Measurements from ENCODE around the gene CWF19L2.
"Not testable (repeated sequence)": the region's sequence is repeated elsewhere in the genome, so short reads cannot be mapped to it uniquely, and the experiment has no call there.

The CWF19L2 gene

GRCh38 chr11:107457558-107458271, at the start of gene CWF19L2:
TSS of gene CWF19L2 (minus strand) at chr11:107457825. CDS start at chr11:107457816, 9 bp downstream.
- peak within 1 kb of the TSS; percentile 85 to 100 (median 97) for H3K4me3 ChIP-seq (ENCODE audit: low read depth in 1 of 5, low read length in 5 of 5)
- peaks cover 0 to 16% (median 15%) of the 10 kb centered on the region in 5 donors for H3K36me3 ChIP-seq (ENCODE audit: control insufficient read depth in 5 of 5, insufficient read depth in 5 of 5, low read length in 5 of 5)
- H3K9ac ChIP-seq (ENCODE audit: low read length in 5 of 5) = peak within 1 kb of the TSS; percentile 86 to 100 (median 96)
- no peaks in the 10 kb centered on the region for H3K9me3 ChIP-seq (ENCODE audit: control insufficient read depth in 5 of 5, low read length in 5 of 5)
- H3K27me3 ChIP-seq (ENCODE audit: control insufficient read depth in 5 of 5, insufficient read depth in 4 of 5, low read length in 5 of 5) = no peaks in the 10 kb centered on the region
- peak within 1 kb of the TSS; percentile 84 for H3K27ac ChIP-seq (ENCODE audit: low read depth, low read length)
- H3K4me1 ChIP-seq (ENCODE audit: control insufficient read depth in 5 of 5, insufficient read depth in 5 of 5, low read length in 5 of 5) = peaks cover 4 to 16% (median 13%) of the 10 kb centered on the region in 5 donors

- Histone ChIP-seq H3K4me1 (ENCODE audit: control insufficient read depth in 5 of 5, insufficient read depth in 5 of 5, low read length in 5 of 5) (no peaks in the 10 kb centered on the region), H3K4me3 (ENCODE audit: low read depth in 1 of 5, low read length in 5 of 5) (no peak overlapping the region), H3K36me3 (ENCODE audit: control insufficient read depth in 5 of 5, insufficient read depth in 5 of 5, low read length in 5 of 5) (peaks cover 28 to 42% (median 35%) of the 10 kb centered on the region in 5 donors), H3K9me3 (ENCODE audit: control insufficient read depth in 5 of 5, low read length in 5 of 5) (peaks cover 0 to 4% (median 0%) of the 10 kb centered on the region in 5 donors), H3K9ac (ENCODE audit: low read length in 5 of 5) (no peak overlapping the region), H3K27me3 (ENCODE audit: control insufficient read depth in 5 of 5, insufficient read depth in 4 of 5, low read length in 5 of 5) (no peaks in the 10 kb centered on the region), H3K27ac (ENCODE audit: low read depth, low read length) (no peak overlapping the region)
Measured at GRCh38 chr11:107505647-107506225, 48.1 kb upstream of the CWF19L2 start.

- H3K9me3 ChIP-seq (ENCODE audit: control insufficient read depth in 5 of 5, low read length in 5 of 5) = peaks cover 0 to 4% (median 0%) of the 10 kb centered on the region in 5 donors
- no peak overlapping the region for H3K9ac ChIP-seq (ENCODE audit: low read length in 5 of 5)
- H3K27ac ChIP-seq (ENCODE audit: low read depth, low read length) = no peak overlapping the region
- H3K27me3 ChIP-seq (ENCODE audit: control insufficient read depth in 5 of 5, insufficient read depth in 4 of 5, low read length in 5 of 5) = no peaks in the 10 kb centered on the region
- H3K4me3 ChIP-seq (ENCODE audit: low read depth in 1 of 5, low read length in 5 of 5) = no peak overlapping the region
- peaks cover 28 to 38% (median 35%) of the 10 kb centered on the region in 5 donors for H3K36me3 ChIP-seq (ENCODE audit: control insufficient read depth in 5 of 5, insufficient read depth in 5 of 5, low read length in 5 of 5)
- no peaks in the 10 kb centered on the region for H3K4me1 ChIP-seq (ENCODE audit: control insufficient read depth in 5 of 5, insufficient read depth in 5 of 5, low read length in 5 of 5)
Measured at GRCh38 chr11:107504981-107505380, 47.4 kb upstream of the CWF19L2 start.

DNA sequence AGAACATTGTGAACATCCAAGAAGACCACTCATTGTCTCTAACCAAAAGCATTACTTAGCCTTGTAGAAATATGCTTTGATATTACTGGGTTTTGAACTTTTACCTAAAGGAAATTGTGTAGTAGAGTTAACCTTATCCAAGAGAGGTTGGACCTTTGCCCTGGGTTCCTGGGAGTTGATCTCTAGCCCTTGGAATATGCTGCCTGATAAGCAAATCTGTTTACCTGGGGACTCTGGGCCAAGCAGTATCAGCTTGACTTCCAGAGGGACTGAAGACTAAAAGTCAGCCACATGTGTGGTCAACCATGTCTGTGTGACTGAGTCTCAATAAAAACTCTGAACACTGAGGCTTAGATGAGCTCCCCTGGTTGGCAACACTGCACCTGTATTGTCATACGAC, 44.1 kb upstream of the CWF19L2 start:
- Histone ChIP-seq H3K36me3 (ENCODE audit: control insufficient read depth in 5 of 5, insufficient read depth in 5 of 5, low read length in 5 of 5) (peaks cover 22 to 32% (median 28%) of the 10 kb centered on the region in 5 donors), H3K4me1 (ENCODE audit: control insufficient read depth in 5 of 5, insufficient read depth in 5 of 5, low read length in 5 of 5) (no peaks in the 10 kb centered on the region), H3K27me3 (ENCODE audit: control insufficient read depth in 5 of 5, insufficient read depth in 4 of 5, low read length in 5 of 5) (no peaks in the 10 kb centered on the region), H3K9ac (ENCODE audit: low read length in 5 of 5) (no peak overlapping the region), H3K9me3 (ENCODE audit: control insufficient read depth in 5 of 5, low read length in 5 of 5) (peaks cover 0 to 4% (median 0%) of the 10 kb centered on the region in 5 donors), H3K27ac (ENCODE audit: low read depth, low read length) (no peak overlapping the region), H3K4me3 (ENCODE audit: low read depth in 1 of 5, low read length in 5 of 5) (no peak overlapping the region)

- H3K4me1 ChIP-seq (ENCODE audit: control insufficient read depth in 5 of 5, insufficient read depth in 5 of 5, low read length in 5 of 5); H3K27me3 ChIP-seq (ENCODE audit: control insufficient read depth in 5 of 5, insufficient read depth in 4 of 5, low read length in 5 of 5); H3K9me3 ChIP-seq (ENCODE audit: control insufficient read depth in 5 of 5, low read length in 5 of 5); H3K9ac ChIP-seq (ENCODE audit: low read length in 5 of 5); H3K4me3 ChIP-seq (ENCODE audit: low read depth in 1 of 5, low read length in 5 of 5); H3K27ac ChIP-seq (ENCODE audit: low read depth, low read length): not testable (repeated sequence)
- H3K36me3 ChIP-seq (ENCODE audit: control insufficient read depth in 5 of 5, insufficient read depth in 5 of 5, low read length in 5 of 5) = peaks cover 7 to 11% (median 8%) of the 10 kb centered on the region in 5 donors
Measured at GRCh38 chr11:107497371-107497770, 39.7 kb upstream of the CWF19L2 start.

DNA sequence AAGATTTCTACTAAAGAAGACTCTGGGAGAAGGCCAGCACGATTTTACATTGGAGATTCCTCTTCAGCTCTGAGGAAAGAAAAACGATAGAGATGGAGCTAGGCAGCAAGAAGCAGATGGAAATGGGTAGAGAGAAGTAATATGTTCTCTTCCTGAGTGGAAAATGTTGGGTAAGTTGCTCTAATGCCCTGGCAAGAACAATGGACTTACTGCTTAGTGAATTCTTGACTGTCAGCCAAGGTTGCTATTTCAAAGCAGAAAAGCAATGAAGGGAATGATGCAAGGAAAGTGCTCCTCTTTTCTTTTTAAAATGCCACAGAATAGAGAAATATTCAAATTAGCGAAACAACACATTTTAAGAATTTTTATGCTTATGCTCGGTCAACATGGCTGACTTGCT, 38.4 kb upstream of the CWF19L2 start:
- Histone ChIP-seq H3K4me1 (ENCODE audit: control insufficient read depth in 5 of 5, insufficient read depth in 5 of 5, low read length in 5 of 5) (no peaks in the 10 kb centered on the region), H3K4me3 (ENCODE audit: low read depth in 1 of 5, low read length in 5 of 5) (no peak overlapping the region), H3K9ac (ENCODE audit: low read length in 5 of 5) (no peak overlapping the region), H3K9me3 (ENCODE audit: control insufficient read depth in 5 of 5, low read length in 5 of 5) (no peaks in the 10 kb centered on the region), H3K27ac (ENCODE audit: low read depth, low read length) (no peak overlapping the region), H3K36me3 (ENCODE audit: control insufficient read depth in 5 of 5, insufficient read depth in 5 of 5, low read length in 5 of 5) (peaks cover 0 to 3% (median 0%) of the 10 kb centered on the region in 5 donors), H3K27me3 (ENCODE audit: control insufficient read depth in 5 of 5, insufficient read depth in 4 of 5, low read length in 5 of 5) (no peaks in the 10 kb centered on the region)

GRCh38 chr11:107494055-107494454, 36.4 kb upstream of the CWF19L2 start:
- H3K36me3 ChIP-seq (ENCODE audit: control insufficient read depth in 5 of 5, insufficient read depth in 5 of 5, low read length in 5 of 5) = peaks cover 0 to under 1% (median 0%) of the 10 kb centered on the region in 5 donors
- H3K4me1 ChIP-seq (ENCODE audit: control insufficient read depth in 5 of 5, insufficient read depth in 5 of 5, low read length in 5 of 5) = no peaks in the 10 kb centered on the region
- no peak overlapping the region for H3K27ac ChIP-seq (ENCODE audit: low read depth, low read length)
- no peak overlapping the region for H3K9ac ChIP-seq (ENCODE audit: low read length in 5 of 5)
- no peaks in the 10 kb centered on the region for H3K27me3 ChIP-seq (ENCODE audit: control insufficient read depth in 5 of 5, insufficient read depth in 4 of 5, low read length in 5 of 5)
- no peaks in the 10 kb centered on the region for H3K9me3 ChIP-seq (ENCODE audit: control insufficient read depth in 5 of 5, low read length in 5 of 5)
- H3K4me3 ChIP-seq (ENCODE audit: low read depth in 1 of 5, low read length in 5 of 5) = no peak overlapping the region

GRCh38 chr11:107493117-107493516, 35.5 kb upstream of the CWF19L2 start:
- no peak overlapping the region for H3K4me3 ChIP-seq (ENCODE audit: low read depth in 1 of 5, low read length in 5 of 5)
- no peaks in the 10 kb centered on the region for H3K36me3 ChIP-seq (ENCODE audit: control insufficient read depth in 5 of 5, insufficient read depth in 5 of 5, low read length in 5 of 5)
- H3K27me3 ChIP-seq (ENCODE audit: control insufficient read depth in 5 of 5, insufficient read depth in 4 of 5, low read length in 5 of 5) = no peaks in the 10 kb centered on the region
- H3K9me3 ChIP-seq (ENCODE audit: control insufficient read depth in 5 of 5, low read length in 5 of 5) = peaks cover 0 to 5% (median 4%) of the 10 kb centered on the region in 5 donors
- no peak overlapping the region for H3K27ac ChIP-seq (ENCODE audit: low read depth, low read length)
- H3K4me1 ChIP-seq (ENCODE audit: control insufficient read depth in 5 of 5, insufficient read depth in 5 of 5, low read length in 5 of 5) = no peaks in the 10 kb centered on the region
- no peak overlapping the region for H3K9ac ChIP-seq (ENCODE audit: low read length in 5 of 5)

GRCh38 chr11:107490836-107491235, 33.2 kb upstream of the CWF19L2 start:
- Histone ChIP-seq H3K4me3 (ENCODE audit: low read depth in 1 of 5, low read length in 5 of 5) (no peak overlapping the region), H3K36me3 (ENCODE audit: control insufficient read depth in 5 of 5, insufficient read depth in 5 of 5, low read length in 5 of 5) (no peaks in the 10 kb centered on the region), H3K9me3 (ENCODE audit: control insufficient read depth in 5 of 5, low read length in 5 of 5) (peaks cover 0 to 5% (median 4%) of the 10 kb centered on the region in 5 donors), H3K4me1 (ENCODE audit: control insufficient read depth in 5 of 5, insufficient read depth in 5 of 5, low read length in 5 of 5) (no peaks in the 10 kb centered on the region), H3K9ac (ENCODE audit: low read length in 5 of 5) (no peak overlapping the region), H3K27me3 (ENCODE audit: control insufficient read depth in 5 of 5, insufficient read depth in 4 of 5, low read length in 5 of 5) (no peaks in the 10 kb centered on the region), H3K27ac (ENCODE audit: low read depth, low read length) (no peak overlapping the region)

DNA sequence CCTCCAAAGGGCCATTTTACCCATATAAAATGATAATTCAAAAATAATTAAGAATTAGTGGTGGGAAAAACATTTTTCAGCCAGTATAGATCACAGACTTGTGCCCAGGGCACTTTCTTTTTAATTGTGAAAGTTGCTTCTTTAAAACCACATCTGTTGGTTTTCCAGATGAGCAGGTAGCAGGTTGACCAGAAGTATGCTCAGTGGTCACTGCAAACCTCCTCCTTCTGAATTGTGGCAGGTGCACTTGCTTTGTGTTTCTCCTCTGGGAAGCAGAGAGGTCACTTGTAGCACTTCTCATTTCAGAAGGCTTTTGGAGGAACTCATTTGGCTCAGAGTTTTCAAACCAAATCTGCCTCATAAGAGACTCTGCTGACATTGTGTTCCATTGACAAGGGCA, 24.6 kb upstream of the CWF19L2 start:
- no peaks in the 10 kb centered on the region for H3K27me3 ChIP-seq (ENCODE audit: control insufficient read depth in 5 of 5, insufficient read depth in 4 of 5, low read length in 5 of 5)

More for the DNA sequence above, 24.6 kb upstream of the CWF19L2 start:
- Histone ChIP-seq H3K36me3 (ENCODE audit: control insufficient read depth in 5 of 5, insufficient read depth in 5 of 5, low read length in 5 of 5) (no peaks in the 10 kb centered on the region), H3K27ac (ENCODE audit: low read depth, low read length) (no peak overlapping the region), H3K9ac (ENCODE audit: low read length in 5 of 5) (no peak overlapping the region), H3K9me3 (ENCODE audit: control insufficient read depth in 5 of 5, low read length in 5 of 5) (no peaks in the 10 kb centered on the region), H3K4me1 (ENCODE audit: control insufficient read depth in 5 of 5, insufficient read depth in 5 of 5, low read length in 5 of 5) (no peaks in the 10 kb centered on the region), H3K4me3 (ENCODE audit: low read depth in 1 of 5, low read length in 5 of 5) (no peak overlapping the region)

All from subcutaneous abdominal adipose tissue (tissue), 5 donors.